T-helper 17 cell (primary cell): Measurements from ENCODE around the gene CCSER1. TPM values are rescaled to one million over a fixed set of nuclear protein-coding genes. Genes with fewer than 3 reads are reported as not detected.

Source experiments
- ATAC-seq: fragments of 150-1000 bp; cut with Tn5 transposase; 2 replicates; pipeline ENCODE4 v1.10.0; 2021; ENCODE audit warnings: mild to moderate bottlenecking, moderate library complexity
- DNase-seq, 3 donors: peaks; one replicate each; pipeline versions ENCODE4 v3.0.0 to v3.0.0-alpha.2; 2020 to 2021
- H3K9me3 ChIP-seq: one replicate; pipeline ENCODE4 v1.7.0; 2013; ENCODE audit warnings: low read length, mild to moderate bottlenecking; ENCODE audit not compliant: control insufficient read depth, poor library complexity, severe bottlenecking
- H3K27ac Mint-ChIP-seq: one replicate; pipeline ENCODE4 v1.8.0; 2022; ENCODE audit warnings: mild to moderate bottlenecking, moderate library complexity, mixed read lengths
- H3K27me3 Mint-ChIP-seq: one replicate; pipeline ENCODE4 v1.8.0; 2022; ENCODE audit warnings: mixed read lengths
- H3K36me3 Mint-ChIP-seq: one replicate; pipeline ENCODE4 v1.8.0; 2022; ENCODE audit warnings: low read depth, mixed read lengths
- H3K4me1 Mint-ChIP-seq: one replicate; pipeline ENCODE4 v1.8.0; 2022; ENCODE audit warnings: mild to moderate bottlenecking, mixed read lengths
- H3K4me3 Mint-ChIP-seq: one replicate; pipeline ENCODE4 v1.8.0; 2022; ENCODE audit warnings: mild to moderate bottlenecking, moderate library complexity, mixed read lengths
- total RNA-seq, 4 donors: library from RNA in 2 of 4; stranded (reverse) in 2 of 4; gene quantifications; one replicate each; pipeline ENCODE4 v1.2.3 and lab custom pipeline; 2022 to 2026

CCSER1 gene
- total RNA-seq, 2 donors from 2014 or later: 1.7 to 3.0 TPM

- H3K9me3 ChIP-seq: no peaks in the 10 kb centered on the region
- no peak overlapping the region for H3K4me3 Mint-ChIP-seq
- ATAC-seq (no peak), DNase-seq (no peak)
- no peaks in the 10 kb centered on the region for H3K4me1 Mint-ChIP-seq
- no peaks in the 10 kb centered on the region for H3K27me3 Mint-ChIP-seq
- no peak overlapping the region for H3K27ac Mint-ChIP-seq
- no peaks in the 10 kb centered on the region for H3K36me3 Mint-ChIP-seq
These were observed 58.2 kb downstream of the CCSER1 start for GRCh38 chr4:90185416-90185815.

- Mint-ChIP-seq H3K27me3 (no peaks in the 10 kb centered on the region), H3K4me3 (no peak overlapping the region), H3K4me1 (no peaks in the 10 kb centered on the region), H3K36me3 (no peaks in the 10 kb centered on the region), H3K27ac (no peak overlapping the region)
- no peak for ATAC-seq
- DNase-seq: no peak
- no peaks in the 10 kb centered on the region for H3K9me3 ChIP-seq
These were observed 59.0 kb downstream of the CCSER1 start for GRCh38 chr4:90186229-90186628.

DNA sequence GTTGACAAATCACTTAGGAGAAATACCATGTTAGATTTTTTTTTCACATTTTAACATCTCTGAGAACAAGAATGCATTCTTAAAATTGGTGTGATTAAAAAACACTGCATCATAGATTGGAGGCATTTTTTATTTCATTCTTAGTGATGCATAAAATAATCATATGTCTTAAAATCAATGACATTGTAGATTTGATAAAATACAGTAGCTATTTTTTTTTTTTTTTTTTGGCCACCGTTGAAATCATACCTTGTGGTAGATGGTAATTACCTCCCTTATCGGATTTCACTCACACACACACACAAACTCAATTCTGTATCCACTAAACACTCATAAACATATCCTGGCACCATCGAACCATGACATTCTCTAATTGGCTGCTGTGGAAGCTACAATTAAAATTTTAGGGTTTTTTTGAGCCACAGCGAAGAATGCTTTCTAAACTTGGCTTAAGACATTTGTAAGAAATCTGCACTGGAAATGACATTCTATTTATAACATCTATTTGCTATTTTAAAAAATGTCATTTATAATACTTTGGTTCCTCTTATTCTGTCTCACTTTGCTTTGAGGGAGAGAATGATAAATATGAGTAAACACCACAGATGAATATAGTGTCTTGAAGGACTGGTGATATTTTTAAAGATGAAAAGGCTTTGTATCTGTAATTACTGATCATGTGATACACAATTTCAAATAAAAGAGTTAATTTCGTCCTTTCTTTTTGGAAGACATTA is 60.1 kb downstream of the CCSER1 start:
- no peaks in the 10 kb centered on the region for H3K4me1 Mint-ChIP-seq
- DNase-seq: no peak
- H3K4me3 Mint-ChIP-seq: no peak overlapping the region
- no peak overlapping the region for H3K27ac Mint-ChIP-seq
- H3K36me3 Mint-ChIP-seq: no peaks in the 10 kb centered on the region
- H3K9me3 ChIP-seq: no peaks in the 10 kb centered on the region
- no peaks in the 10 kb centered on the region for H3K27me3 Mint-ChIP-seq
- no peak for ATAC-seq

DNA sequence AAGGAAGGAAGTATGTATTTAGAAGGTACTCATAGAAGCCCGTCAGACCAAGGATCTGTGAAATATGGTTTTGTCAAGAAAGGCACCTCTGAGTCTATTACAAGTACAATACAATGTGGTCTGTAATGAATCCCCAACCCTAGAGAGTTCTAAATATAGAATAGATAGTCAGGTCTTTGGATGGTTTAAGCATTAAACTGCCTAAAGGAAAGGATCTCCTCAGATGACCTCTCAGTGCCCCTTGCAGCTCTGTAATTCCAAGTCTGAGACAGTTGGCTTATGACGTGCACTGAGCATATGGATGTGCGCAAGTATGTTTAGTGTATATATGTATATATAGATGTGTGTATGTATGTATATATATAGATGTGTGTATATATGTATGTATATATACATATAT is 62.0 kb downstream of the CCSER1 start:
- H3K36me3 Mint-ChIP-seq: no peaks in the 10 kb centered on the region
- H3K27ac Mint-ChIP-seq: no peak overlapping the region
- no peak for DNase-seq
- no peak for ATAC-seq
- no peaks in the 10 kb centered on the region for H3K27me3 Mint-ChIP-seq
- no peaks in the 10 kb centered on the region for H3K4me1 Mint-ChIP-seq
- no peaks in the 10 kb centered on the region for H3K9me3 ChIP-seq
- H3K4me3 Mint-ChIP-seq: no peak overlapping the region

DNA sequence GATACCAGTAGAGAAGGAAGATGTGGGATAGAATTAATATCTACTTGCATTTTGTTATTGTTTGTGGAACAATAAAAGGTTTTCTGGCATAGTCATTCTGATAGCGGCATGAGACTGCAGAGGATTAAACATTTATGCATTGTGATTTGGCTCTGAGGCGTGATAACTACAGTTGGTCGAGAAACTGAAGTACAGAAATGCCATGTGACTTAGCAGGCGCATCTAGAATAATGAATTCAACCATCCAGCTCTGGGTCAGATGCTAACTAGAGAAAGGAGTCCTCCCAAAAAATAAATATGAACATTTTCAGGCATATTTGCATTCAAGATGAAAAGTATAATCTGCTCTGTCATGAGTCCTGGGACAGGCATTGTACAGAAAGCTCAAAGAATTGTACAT is 62.8 kb downstream of the CCSER1 start:
- ATAC-seq: no peak
- no peaks in the 10 kb centered on the region for H3K27me3 Mint-ChIP-seq
- no peaks in the 10 kb centered on the region for H3K9me3 ChIP-seq
- DNase-seq: no peak
- no peak overlapping the region for H3K4me3 Mint-ChIP-seq
- H3K4me1 Mint-ChIP-seq: no peaks in the 10 kb centered on the region
- H3K36me3 Mint-ChIP-seq: no peaks in the 10 kb centered on the region
- no peak overlapping the region for H3K27ac Mint-ChIP-seq

DNA sequence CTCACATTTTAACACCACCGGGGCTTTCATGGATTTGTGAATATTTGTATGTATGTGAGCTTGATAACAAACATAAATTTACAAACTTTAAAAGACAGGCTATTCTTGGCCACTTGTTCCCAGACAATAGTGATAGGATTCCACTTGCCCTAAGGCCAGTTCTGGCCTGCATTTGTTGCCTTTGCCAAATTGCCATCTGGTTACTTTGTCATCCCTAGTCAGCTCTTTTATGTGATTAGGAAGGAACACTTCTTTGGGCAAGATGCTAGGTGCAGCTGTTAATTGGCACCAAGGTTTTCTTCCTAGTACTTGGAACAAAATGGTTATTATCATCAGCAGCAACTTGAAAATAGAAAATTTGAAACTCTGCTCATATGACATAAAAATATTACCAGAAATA is 63.3 kb downstream of the CCSER1 start:
- no peaks in the 10 kb centered on the region for H3K9me3 ChIP-seq
- no peak overlapping the region for H3K27ac Mint-ChIP-seq
- DNase-seq: no peak
- no peak overlapping the region for H3K4me3 Mint-ChIP-seq
- no peaks in the 10 kb centered on the region for H3K36me3 Mint-ChIP-seq
- H3K27me3 Mint-ChIP-seq: no peaks in the 10 kb centered on the region
- no peak for ATAC-seq
- no peaks in the 10 kb centered on the region for H3K4me1 Mint-ChIP-seq

DNA sequence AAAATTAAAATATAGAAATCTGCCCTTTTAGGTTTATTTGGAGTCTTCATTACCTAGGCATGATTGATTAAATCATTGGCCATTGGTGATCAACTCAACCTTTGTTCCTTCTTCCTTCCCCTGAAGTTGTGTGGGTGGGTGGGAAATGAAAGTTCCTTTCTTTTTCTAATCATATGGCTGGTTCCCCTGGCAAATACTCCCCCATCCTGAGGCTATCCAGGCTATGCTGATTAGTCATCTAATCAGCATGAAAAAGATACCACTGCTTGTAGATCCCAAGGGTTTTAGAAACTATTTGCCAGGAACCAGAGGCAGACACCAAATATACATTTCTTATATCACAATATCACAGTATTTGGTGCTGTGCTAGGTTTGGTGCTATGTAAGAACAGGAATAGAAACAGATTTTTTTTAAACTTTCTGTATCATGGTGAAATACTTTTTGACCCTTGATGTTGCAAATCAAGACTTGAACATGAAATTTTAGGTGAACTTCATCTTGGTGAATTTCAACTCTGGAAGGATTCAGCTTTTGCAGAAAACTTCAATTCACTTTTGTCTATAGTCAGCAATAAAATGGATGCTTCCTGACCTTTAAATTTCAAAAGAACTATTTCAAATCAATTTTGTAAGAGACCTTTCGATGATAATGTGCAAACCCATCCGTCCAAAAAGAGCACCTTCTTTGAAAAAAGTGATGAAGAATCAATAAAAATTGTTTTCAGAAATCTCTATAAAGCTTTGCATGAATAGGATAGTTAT is 71.1 kb downstream of the CCSER1 start:
- no peak overlapping the region for H3K27ac Mint-ChIP-seq
- H3K9me3 ChIP-seq: no peaks in the 10 kb centered on the region
- no peak for DNase-seq
- H3K36me3 Mint-ChIP-seq: no peaks in the 10 kb centered on the region
- ATAC-seq: no peak
- no peaks in the 10 kb centered on the region for H3K27me3 Mint-ChIP-seq
- no peaks in the 10 kb centered on the region for H3K4me1 Mint-ChIP-seq
- H3K4me3 Mint-ChIP-seq: no peak overlapping the region

DNA sequence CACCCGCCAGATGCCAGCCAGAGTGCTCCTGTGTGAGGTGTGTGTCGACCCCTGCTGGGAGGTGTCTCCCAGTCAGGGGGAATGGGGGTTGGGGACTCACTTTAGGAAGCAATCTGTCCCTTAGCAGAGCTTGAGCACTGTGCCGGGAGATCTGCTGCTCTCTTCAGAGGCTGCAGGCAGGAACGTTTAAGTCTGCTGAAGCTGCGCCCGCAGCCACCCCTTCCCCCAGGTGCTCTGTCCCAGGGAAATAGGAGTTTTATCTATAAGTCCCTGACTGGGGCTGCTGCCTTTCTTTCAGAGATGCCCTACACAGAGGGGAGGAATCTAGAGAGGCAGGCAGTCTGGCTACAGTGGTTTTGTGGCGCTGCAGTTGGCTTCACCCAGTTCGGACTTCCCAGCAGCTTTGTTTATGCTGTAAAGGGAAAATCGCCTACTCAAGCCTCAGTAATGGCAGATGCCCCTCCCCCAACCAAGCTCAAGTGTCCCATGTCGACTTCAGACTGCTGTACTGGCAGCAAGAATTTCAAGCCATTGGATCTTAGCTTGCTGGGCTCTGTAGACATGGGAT is 80.8 kb downstream of the CCSER1 start:
- Mint-ChIP-seq H3K27ac (no peak overlapping the region), H3K27me3 (no peaks in the 10 kb centered on the region), H3K36me3 (no peaks in the 10 kb centered on the region), H3K4me3 (no peak overlapping the region), H3K4me1 (no peaks in the 10 kb centered on the region)
- no peak for ATAC-seq
- no peak for DNase-seq
- H3K9me3 ChIP-seq: no peaks in the 10 kb centered on the region

GRCh38 chr4:90209922-90210321 is 82.7 kb downstream of the CCSER1 start:
- no peaks in the 10 kb centered on the region for H3K9me3 ChIP-seq
- no peak for ATAC-seq
- Mint-ChIP-seq H3K27ac (no peak overlapping the region), H3K4me3 (no peak overlapping the region), H3K4me1 (no peaks in the 10 kb centered on the region), H3K36me3 (no peaks in the 10 kb centered on the region), H3K27me3 (no peaks in the 10 kb centered on the region)
- no peak for DNase-seq

- DNase-seq (no peak), ATAC-seq (no peak)
- Mint-ChIP-seq H3K27ac (no peak overlapping the region), H3K4me3 (no peak overlapping the region), H3K36me3 (no peaks in the 10 kb centered on the region), H3K27me3 (no peaks in the 10 kb centered on the region), H3K4me1 (no peaks in the 10 kb centered on the region)
- no peaks in the 10 kb centered on the region for H3K9me3 ChIP-seq
These were observed 84.0 kb downstream of the CCSER1 start for GRCh38 chr4:90211174-90211573.

- Mint-ChIP-seq H3K4me1 (no peaks in the 10 kb centered on the region), H3K27ac (no peak overlapping the region), H3K36me3 (no peaks in the 10 kb centered on the region), H3K4me3 (no peak overlapping the region), H3K27me3 (no peaks in the 10 kb centered on the region)
- no peaks in the 10 kb centered on the region for H3K9me3 ChIP-seq
- DNase-seq: no peak
- ATAC-seq: no peak
These were observed 88.1 kb downstream of the CCSER1 start for GRCh38 chr4:90215286-90215685.

DNA sequence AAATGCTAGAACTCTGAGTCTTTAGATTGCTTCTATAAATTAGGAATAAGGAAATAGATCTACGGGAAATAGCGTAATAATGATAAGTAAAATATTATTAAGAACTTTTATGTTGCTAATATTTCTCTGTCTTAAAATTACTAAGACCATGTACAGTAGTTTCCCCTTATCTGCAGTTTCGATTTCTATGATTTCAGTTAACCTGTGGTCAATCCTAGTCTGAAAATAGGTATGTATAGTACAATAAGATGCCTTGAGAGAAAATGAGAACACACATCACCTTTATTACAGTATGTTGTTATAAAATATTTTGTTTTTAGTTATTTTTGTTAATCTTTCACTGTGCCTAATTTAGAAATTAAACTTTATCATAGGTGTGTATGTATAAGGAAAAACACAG is 92.6 kb downstream of the CCSER1 start:
- Mint-ChIP-seq H3K27ac (no peak overlapping the region), H3K36me3 (no peaks in the 10 kb centered on the region), H3K27me3 (no peaks in the 10 kb centered on the region), H3K4me1 (no peaks in the 10 kb centered on the region), H3K4me3 (no peak overlapping the region)
- ATAC-seq: no peak
- no peak for DNase-seq
- no peaks in the 10 kb centered on the region for H3K9me3 ChIP-seq

- DNase-seq (no peak), ATAC-seq (no peak)
- Mint-ChIP-seq H3K4me3 (no peak overlapping the region), H3K27me3 (no peaks in the 10 kb centered on the region), H3K4me1 (no peaks in the 10 kb centered on the region), H3K36me3 (no peaks in the 10 kb centered on the region), H3K27ac (no peak overlapping the region)
- no peaks in the 10 kb centered on the region for H3K9me3 ChIP-seq
These were observed 93.3 kb downstream of the CCSER1 start for GRCh38 chr4:90220459-90220858.

- no peaks in the 10 kb centered on the region for H3K9me3 ChIP-seq
- no peak for ATAC-seq
- Mint-ChIP-seq H3K27me3 (no peaks in the 10 kb centered on the region), H3K36me3 (no peaks in the 10 kb centered on the region), H3K27ac (no peak overlapping the region), H3K4me1 (no peaks in the 10 kb centered on the region), H3K4me3 (no peak overlapping the region)
- DNase-seq: no peak
These were observed 99.5 kb downstream of the CCSER1 start for GRCh38 chr4:90226734-90227133.
